ENCODE data around the gene C1orf21.

DNA sequence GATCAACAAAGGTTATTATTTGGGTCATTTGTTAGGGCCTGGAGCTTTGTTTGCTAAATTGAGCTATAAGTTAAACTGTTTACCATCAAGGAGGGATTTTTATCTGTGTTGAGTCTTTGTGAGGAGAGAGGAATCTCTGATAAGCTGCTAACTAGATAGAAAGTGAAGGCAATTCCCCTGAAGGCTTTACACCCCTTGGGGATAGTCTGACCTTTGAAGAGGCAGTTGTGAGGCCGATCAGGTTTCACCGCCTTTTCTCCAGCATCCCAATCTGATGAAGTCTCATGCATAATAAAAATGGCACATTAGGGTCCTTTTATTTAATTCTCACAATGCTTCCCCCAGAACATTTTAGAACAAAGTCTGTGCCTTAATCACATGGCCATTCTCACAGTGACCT, 21.8 kb downstream of the C1orf21 start:
- TF ChIP-seq, protein P1, sequence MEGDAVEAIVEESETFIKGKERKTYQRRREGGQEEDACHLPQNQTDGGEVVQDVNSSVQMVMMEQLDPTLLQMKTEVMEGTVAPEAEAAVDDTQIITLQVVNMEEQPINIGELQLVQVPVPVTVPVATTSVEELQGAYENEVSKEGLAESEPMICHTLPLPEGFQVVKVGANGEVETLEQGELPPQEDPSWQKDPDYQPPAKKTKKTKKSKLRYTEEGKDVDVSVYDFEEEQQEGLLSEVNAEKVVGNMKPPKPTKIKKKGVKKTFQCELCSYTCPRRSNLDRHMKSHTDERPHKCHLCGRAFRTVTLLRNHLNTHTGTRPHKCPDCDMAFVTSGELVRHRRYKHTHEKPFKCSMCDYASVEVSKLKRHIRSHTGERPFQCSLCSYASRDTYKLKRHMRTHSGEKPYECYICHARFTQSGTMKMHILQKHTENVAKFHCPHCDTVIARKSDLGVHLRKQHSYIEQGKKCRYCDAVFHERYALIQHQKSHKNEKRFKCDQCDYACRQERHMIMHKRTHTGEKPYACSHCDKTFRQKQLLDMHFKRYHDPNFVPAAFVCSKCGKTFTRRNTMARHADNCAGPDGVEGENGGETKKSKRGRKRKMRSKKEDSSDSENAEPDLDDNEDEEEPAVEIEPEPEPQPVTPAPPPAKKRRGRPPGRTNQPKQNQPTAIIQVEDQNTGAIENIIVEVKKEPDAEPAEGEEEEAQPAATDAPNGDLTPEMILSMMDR (IDR thresholded peaks at IDR 0.05; ENCODE audit: low read depth, low read length, poor library complexity, severe bottlenecking) = no peak
- TF ChIP-seq EZH2phosphoT487 (IDR thresholded peaks at IDR 0.05; ENCODE audit: borderline replicate concordance, low read length) = no peak

All from DOHH2 (cell line).